H1 (cell line): Measurements from ENCODE around the gene PTPRT. TPM values are rescaled to one million over a fixed set of nuclear protein-coding genes. Genes with fewer than 3 reads are reported as not detected.

Experiments used
- CTCF ChIA-PET: fragments of 300-600 bp; sonication (Branson Sonifier 250); formaldehyde crosslinking; loops from one replicate; lab custom pipeline; 2021; ENCODE audit not compliant: partially characterized antibody; lab: Charles Lee
- POLR2A ChIA-PET: fragments of 300-600 bp; sonication (Branson Sonifier 250); formaldehyde crosslinking; loops from one replicate; lab custom pipeline; 2021; ENCODE audit warnings: inconsistent platforms; ENCODE audit not compliant: partially characterized antibody; lab: Charles Lee
- DNase-seq, 2 experiments: peaks; one replicate each; pipeline versions ENCODE4 v3.0.0 to v3.0.0-alpha.2; 2010 to 2022; ENCODE audit warnings: low spot score in 2 of 2, low read depth in 1 of 2, mixed read lengths in 1 of 2
- FAIRE-seq: peaks from 2 replicates; lab custom pipeline; 2011; peaks lifted over from hg19 to GRCh38; lab: Jason Lieb, UNC
- H2AFZ ChIP-seq: 2 replicates; pipeline ENCODE4 v1.8.1; 2012; ENCODE audit warnings: low read length, inconsistent platforms
- H2AK5ac ChIP-seq: 2 replicates; pipeline ENCODE4 v1.6.1; 2013; ENCODE audit warnings: low read depth, low read length
- H2BK120ac ChIP-seq: replicated peaks from 2 replicates; pipeline ENCODE3; 2013; ENCODE audit warnings: low read depth, low read length, inconsistent platforms
- H2BK12ac ChIP-seq: 2 replicates; pipeline ENCODE4 v1.6.1; 2013; ENCODE audit warnings: low read depth, low read length
- H2BK15ac ChIP-seq: 2 replicates; pipeline ENCODE4 v1.6.1; 2013; ENCODE audit warnings: low read length
- H2BK20ac ChIP-seq: 2 replicates; pipeline ENCODE4 v1.6.1; 2013; ENCODE audit warnings: low read length
- H2BK5ac ChIP-seq: 2 replicates; pipeline ENCODE4 v1.6.1; 2013; ENCODE audit warnings: low read depth, low read length
- H3K14ac ChIP-seq: 2 replicates; pipeline ENCODE4 v1.6.1; 2013; ENCODE audit warnings: inconsistent platforms; ENCODE audit not compliant: insufficient read length
- H3K18ac ChIP-seq: 2 replicates; pipeline ENCODE4 v1.6.1; 2013; ENCODE audit warnings: low read length; ENCODE audit errors: extremely low read depth
- H3K23ac ChIP-seq: 2 replicates; pipeline ENCODE4 v1.6.1; 2013; ENCODE audit warnings: inconsistent platforms; ENCODE audit not compliant: insufficient read length
- H3K23me2 ChIP-seq: 2 replicates; pipeline ENCODE4 v1.6.1; 2013; ENCODE audit warnings: low read depth, low read length
- H3K27ac ChIP-seq: 2 replicates; pipeline ENCODE4 v1.6.1; 2011; ENCODE audit warnings: low read depth, low read length, inconsistent platforms
- H3K27me3 ChIP-seq, 4 experiments: replicated peaks in 1 of 4; 1 replicate in 1 of 4; 2 replicates in 3 of 4; pipeline versions ENCODE4 v1.6.1 to v1.8.1; 2011 to 2013; ENCODE audit warnings: low read length in 3 of 4, mild to moderate bottlenecking in 3 of 4, inconsistent platforms in 2 of 4, mixed read lengths in 2 of 4, moderate library complexity in 1 of 4; ENCODE audit not compliant: control insufficient read depth in 3 of 4, insufficient read depth in 3 of 4; ENCODE audit errors: extremely low read depth in 1 of 4
- H3K36me3 ChIP-seq, 4 experiments: 2 replicates each; pipeline versions ENCODE4 v1.6.1 to v1.8.1; 2011 to 2013; ENCODE audit warnings: mild to moderate bottlenecking in 4 of 4, low read length in 3 of 4, moderate library complexity in 2 of 4, control low read depth in 1 of 4, inconsistent platforms in 1 of 4; ENCODE audit not compliant: insufficient read depth in 4 of 4, control insufficient read depth in 2 of 4
- H3K4ac ChIP-seq: replicated peaks from 2 replicates; pipeline ENCODE3; 2013; ENCODE audit warnings: low read length, low read depth, mixed read lengths, inconsistent platforms; ENCODE audit not compliant: insufficient read length
- H3K4me1 ChIP-seq, 4 experiments: replicated peaks in 1 of 4; 1 replicate in 1 of 4; 2 replicates in 3 of 4; pipeline versions ENCODE4 v1.6.1 to v1.8.1; 2011 to 2013; ENCODE audit warnings: low read length in 3 of 4, inconsistent platforms in 2 of 4, mixed read lengths in 1 of 4; ENCODE audit not compliant: insufficient read depth in 4 of 4, control insufficient read depth in 3 of 4
- H3K4me2 ChIP-seq, 2 experiments: 2 replicates each; pipeline versions ENCODE4 v1.6.1 to v1.8.1; 2011 to 2013; ENCODE audit warnings: low read depth in 2 of 2, low read length in 2 of 2, control low read depth in 1 of 2, inconsistent platforms in 1 of 2, mild to moderate bottlenecking in 1 of 2; ENCODE audit not compliant: insufficient read depth in 1 of 2
- H3K4me3 ChIP-seq, 4 experiments: fragments of 200-600, 300-600 bp in 1 of 4; sonication (generic), shearing (Covaris generic), sonication (Bioruptor Twin) in 1 of 4; 2 replicates each; pipeline versions ENCODE4 v1.5.1 to v1.8.1; 2011 to 2016; ENCODE audit warnings: low read length in 4 of 4, low read depth in 3 of 4, control low read depth in 2 of 4, inconsistent platforms in 2 of 4, mild to moderate bottlenecking in 2 of 4, mixed read lengths in 1 of 4, moderate library complexity in 1 of 4; ENCODE audit not compliant: insufficient read depth in 2 of 4; ENCODE audit errors: extremely low read depth in 1 of 4
- H3K56ac ChIP-seq: replicated peaks from 2 replicates; pipeline ENCODE3; 2013; ENCODE audit warnings: low read depth, mild to moderate bottlenecking, mixed read lengths, low read length, inconsistent platforms; ENCODE audit not compliant: insufficient read length
- H3K79me1 ChIP-seq: 2 replicates; pipeline ENCODE4 v1.6.1; 2013; ENCODE audit warnings: low read depth, low read length, control low read depth
- H3K79me2 ChIP-seq, 2 experiments: 2 replicates each; pipeline versions ENCODE4 v1.6.1 to v1.8.1; 2012 to 2013; ENCODE audit warnings: low read length in 2 of 2, mild to moderate bottlenecking in 2 of 2, inconsistent platforms in 1 of 2; ENCODE audit not compliant: insufficient read depth in 2 of 2, control insufficient read depth in 1 of 2
- H3K9ac ChIP-seq, 4 experiments: replicated peaks in 1 of 4; 1 replicate in 1 of 4; 2 replicates in 3 of 4; pipeline versions ENCODE4 v1.6.1 to v1.8.1; 2011 to 2013; ENCODE audit warnings: low read depth in 3 of 4, low read length in 3 of 4, control low read depth in 2 of 4, mild to moderate bottlenecking in 2 of 4, moderate library complexity in 2 of 4, inconsistent platforms in 1 of 4; ENCODE audit errors: extremely low read depth in 1 of 4
- H3K9me3 ChIP-seq, 2 experiments: 2 replicates each; pipeline versions ENCODE4 v1.6.1 to v1.8.1; 2012 to 2013; ENCODE audit warnings: mild to moderate bottlenecking in 2 of 2, moderate library complexity in 2 of 2, control low read depth in 1 of 2, inconsistent platforms in 1 of 2, low read depth in 1 of 2, low read length in 1 of 2, mixed read lengths in 1 of 2; ENCODE audit not compliant: insufficient read depth in 2 of 2
- H4K20me1 ChIP-seq, 2 experiments: replicated peaks in 1 of 2; 2 replicates each; pipeline versions ENCODE3 to v1.8.1; 2011 to 2013; ENCODE audit warnings: inconsistent platforms in 2 of 2, low read length in 2 of 2, mild to moderate bottlenecking in 1 of 2; ENCODE audit not compliant: insufficient read depth in 2 of 2, control insufficient read depth in 1 of 2
- H4K5ac ChIP-seq: 2 replicates; pipeline ENCODE4 v1.6.1; 2013; ENCODE audit warnings: low read length, low read depth, mixed read lengths, inconsistent platforms; ENCODE audit not compliant: insufficient read length
- H4K8ac ChIP-seq: 2 replicates; pipeline ENCODE4 v1.8.0; 2013; ENCODE audit warnings: mild to moderate bottlenecking, moderate library complexity, low read length, inconsistent platforms; ENCODE audit not compliant: insufficient read depth; ENCODE audit errors: extremely low read depth
- H4K91ac ChIP-seq: replicated peaks from 2 replicates; pipeline ENCODE3; 2013; ENCODE audit warnings: low read length, mixed read lengths, inconsistent platforms; ENCODE audit not compliant: insufficient read length
- JUND ChIP-seq: IDR thresholded peaks from 2 replicates; pipeline ENCODE4 v1.6.1; 2011; ENCODE audit warnings: mild to moderate bottlenecking, improper control_type of control experiment, low read length
- KDM4A ChIP-seq: IDR thresholded peaks from one replicate; pipeline ENCODE4 v1.7.1; 2012; ENCODE audit warnings: low read depth, mild to moderate bottlenecking, moderate library complexity, low read length, inconsistent platforms; ENCODE audit not compliant: severe bottlenecking
- POLR2A ChIP-seq, 2 experiments: IDR thresholded peaks; 1 replicate in 1 of 2; 2 replicates in 1 of 2; pipeline ENCODE4 v1.6.1; 2011; ENCODE audit warnings: low read depth in 2 of 2, low read length in 2 of 2, mild to moderate bottlenecking in 2 of 2; ENCODE audit errors: control extremely low read depth in 1 of 2
- SAP30 ChIP-seq: fragments of 300-600 bp; sonication (generic); IDR thresholded peaks from 2 replicates; pipeline ENCODE4 v1.7.1; 2012; ENCODE audit warnings: low read length, moderate library complexity, mild to moderate bottlenecking, inconsistent platforms; ENCODE audit not compliant: insufficient read depth, insufficient replicate concordance
- SRF ChIP-seq: IDR thresholded peaks from 2 replicates; pipeline ENCODE4 v1.6.1; 2011; ENCODE audit warnings: mild to moderate bottlenecking, low read depth, low read length, moderate library complexity
- WGBS, 2 experiments: shearing (Covaris generic) in 1 of 2; methylation state at CpG; one replicate each; pipeline versions ENCODE4 v1.1.6 to v1.1.7; 2013 to 2015; ENCODE audit warnings: low lambda C conversion rate in 2 of 2, mixed read lengths in 2 of 2, inconsistent platforms in 1 of 2, low coverage in 1 of 2, missing lambda C conversion rate in 1 of 2; ENCODE audit not compliant: insufficient replicate concordance in 2 of 2, insufficient coverage in 1 of 2, insufficient read length in 1 of 2; ENCODE audit errors: extremely low coverage in 1 of 2, missing lambda C conversion rate in 1 of 2; 5-methylcytosine and 5-hydroxymethylcytosine counted together
- polyA plus RNA-seq, 7 experiments: library from polyadenylated mRNA; depleted of rRNA in 3 of 7; stranded (reverse) in 5 of 7; unstranded in 2 of 7; fragments of >200 nt in 5 of 7; fragments of 200-250 nt in 2 of 7; gene quantifications; 1 replicate in 5 of 7; 2 replicates in 1 of 7; 4 replicates in 1 of 7; pipeline versions ENCODE4 v1.2.1 to v1.2.3, GENCODE V29; 2011 to 2013; ENCODE audit warnings: missing spikeins in 2 of 7, mixed read lengths in 2 of 7
- total RNA-seq: library from RNA; stranded (reverse); fragmentation: NEBNext Ultra II Directional; extraction: Animal tissue kit (Norgen Biotek cat#: 25700); gene quantifications from 2 replicates; pipeline ENCODE4 v1.2.1, GENCODE V29; 2021

The PTPRT gene
- total and polyA plus RNA-seq, 2 of the 8 experiments (the other 6 are each of a cell fraction or from before 2014, with no cell fraction given), result 0.33 to 1.8 TPM

DNA sequence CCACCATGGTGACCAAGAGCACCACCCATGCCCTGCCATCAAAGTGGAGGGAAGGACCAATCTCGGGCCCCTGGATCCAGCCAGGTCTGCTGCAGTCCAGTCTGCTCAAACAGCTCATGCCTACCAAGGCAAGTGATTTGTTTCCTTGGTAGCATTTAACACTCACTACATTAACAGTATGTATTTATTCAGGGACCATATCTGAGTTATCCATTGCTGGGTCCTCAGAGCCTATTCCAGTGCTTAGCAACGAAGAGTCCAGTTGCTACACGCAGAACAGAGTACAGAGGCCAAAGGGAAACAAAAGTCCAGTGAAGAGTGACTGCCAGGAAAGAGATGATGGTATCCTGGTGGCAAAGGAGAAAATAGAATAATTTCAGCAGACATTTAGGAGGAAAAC, 352.2 kb downstream of the PTPRT start:
- Histone ChIP-seq H3K27me3 (no peaks in the 10 kb centered on the region; a peak in 1 of 7 replicates), H3K9me3 (no peaks in the 10 kb centered on the region), H2AK5ac (no peak overlapping the region), H3K79me1 (no peaks in the 10 kb centered on the region), H3K56ac (no peak overlapping the region), H3K18ac (no peak overlapping the region), H3K36me3 (no peaks in the 10 kb centered on the region), H2BK12ac (0 out of 2 replicates have a peak overlapping the region, but pooled peaks have one; percentile 80), H3K4me1 (peaks cover 2 to 8% (median 4%) of the 10 kb centered on the region in 4 experiments; a peak in 4 of 7 replicates), H3K23ac (no peak overlapping the region), H4K91ac (no peak overlapping the region), H4K20me1 (no peaks in the 10 kb centered on the region), H3K23me2 (no peaks in the 10 kb centered on the region), H2BK15ac (no peak overlapping the region), H2AFZ (no peak overlapping the region), H2BK20ac (no peak overlapping the region), H4K5ac (no peak overlapping the region), H3K14ac (no peak overlapping the region), H3K9ac (no peak overlapping the region), H3K4me3 (no peak overlapping the region), H3K4me2 (no peak overlapping the region), H4K8ac (no peak overlapping the region), H2BK5ac (peak overlapping the region; percentile 60; the same call in 1 of the 2 replicates), H3K27ac (no peak overlapping the region), H3K79me2 (no peaks in the 10 kb centered on the region), H2BK120ac (no peak overlapping the region), H3K4ac (no peak overlapping the region)
- TF ChIP-seq JUND, result no peak
- no peak for TF ChIP-seq SAP30
- TF ChIP-seq SRF, result no peak
- TF ChIP-seq POLR2A (IDR thresholded peaks at IDR 0.05; ENCODE audit: control extremely low read depth in 1 of 2, low read depth in 2 of 2, low read length in 2 of 2), result no peak
- no peak for TF ChIP-seq KDM4A
- CTCF ChIA-PET, result interaction anchor here (0.6 kb wide), 1 partner anchor 1272 kb away, joined by 3 read pairs; no protein-coding TSS in a partner anchor
- no peak for DNase-seq
- FAIRE-seq, result no peak
- POLR2A ChIA-PET, result no interaction called here
- 96% methylated on average over 3 of the region's 3 CpGs; no CpG with 5 or more reads in 1 of the 2 experiments for WGBS, 2 experiments
